HepG2 (cell line): ENCODE measurements around the gene CBX5. TPM values are rescaled to one million over a fixed set of nuclear protein-coding genes. Genes with fewer than 3 reads are reported as not detected.

ENCODE experiments used
- CREB1 ChIP-seq, 2 experiments: fragments of 450-650 bp in 1 of 2; IDR thresholded peaks; 2 replicates each; pipeline ENCODE4 v1.6.1; 2016 to 2017; ENCODE audit warnings: control low read depth in 1 of 2, mild to moderate bottlenecking in 1 of 2, missing compliant biosample characterization in 1 of 2, missing genetic modification characterization in 1 of 2
- HNF4A ChIP-seq: sonication (generic); formaldehyde crosslinking; IDR thresholded peaks from 2 replicates; pipeline ENCODE4 v1.4.0; 2020; ENCODE audit warnings: missing genetic modification reagents
- ISL2 ChIP-seq: sonication (generic); formaldehyde crosslinking; IDR thresholded peaks from 2 replicates; pipeline ENCODE4 v1.5.0; 2020; ENCODE audit warnings: missing genetic modification reagents
- MTF2 ChIP-seq: sonication (generic); formaldehyde crosslinking; IDR thresholded peaks from 2 replicates; pipeline ENCODE4 v1.5.0; 2020; ENCODE audit warnings: missing genetic modification reagents, borderline replicate concordance
- NCOA1 ChIP-seq: sonication (generic); formaldehyde crosslinking; IDR thresholded peaks from 2 replicates; pipeline ENCODE4 v1.9.0; 2021; ENCODE audit warnings: missing genetic modification reagents
- PITX1 ChIP-seq: sonication (generic); formaldehyde crosslinking; IDR thresholded peaks from 2 replicates; pipeline ENCODE4 v1.5.1; 2020; ENCODE audit warnings: mild to moderate bottlenecking, missing genetic modification reagents
- PRDM15 ChIP-seq: sonication (generic); formaldehyde crosslinking; IDR thresholded peaks from 2 replicates; pipeline ENCODE4 v1.4.0; 2020; ENCODE audit warnings: missing genetic modification reagents
- RBM39 ChIP-seq: fragments of 200-400 bp; formaldehyde crosslinking; IDR thresholded peaks from one replicate; pipeline ENCODE4 v1.6.1; 2018; ENCODE audit warnings: antibody characterized with exemption, mild to moderate bottlenecking, low read depth, low read length; ENCODE audit not compliant: poor library complexity, severe bottlenecking
- REL ChIP-seq: sonication (generic); formaldehyde crosslinking; conservative IDR thresholded peaks from 2 replicates; pipeline ENCODE4 v1.8.0; 2022; ENCODE audit warnings: mild to moderate bottlenecking, missing genetic modification reagents, moderate library complexity
- SNRNP70 ChIP-seq: fragments of 200-400 bp; formaldehyde crosslinking; IDR thresholded peaks from 2 replicates; pipeline ENCODE4 v1.6.1; 2017; ENCODE audit warnings: mild to moderate bottlenecking, low read depth, low read length, moderate library complexity
- SP4 ChIP-seq: sonication (generic); formaldehyde crosslinking; IDR thresholded peaks from 2 replicates; pipeline ENCODE4 v1.8.1; 2023; ENCODE audit warnings: mild to moderate bottlenecking, missing genetic modification reagents
- XRCC5 ChIP-seq: fragments of 200-400 bp; formaldehyde crosslinking; optimal IDR thresholded peaks from 2 replicates; pipeline ENCODE3; 2017; ENCODE audit warnings: mild to moderate bottlenecking, low read length
- YEATS2 ChIP-seq: sonication (generic); formaldehyde crosslinking; IDR thresholded peaks from 2 replicates; pipeline ENCODE4 v1.4.0; 2020; ENCODE audit warnings: missing genetic modification reagents, borderline replicate concordance
- ZBTB43 ChIP-seq: sonication (generic); formaldehyde crosslinking; conservative IDR thresholded peaks from 2 replicates; pipeline ENCODE4 v1.4.0; 2020; ENCODE audit warnings: missing genetic modification reagents
- ZNF263 ChIP-seq: sonication (generic); formaldehyde crosslinking; IDR thresholded peaks from 2 replicates; pipeline ENCODE4 v1.4.0; 2020; ENCODE audit warnings: missing genetic modification reagents
- ZNF589 ChIP-seq: sonication (generic); formaldehyde crosslinking; conservative IDR thresholded peaks from 2 replicates; pipeline ENCODE4 v1.8.0; 2022; ENCODE audit warnings: mild to moderate bottlenecking, moderate library complexity, missing genetic modification reagents
- ZNF709 ChIP-seq: sonication (generic); formaldehyde crosslinking; IDR thresholded peaks from 2 replicates; pipeline ENCODE4 v1.5.0; 2020; ENCODE audit warnings: mild to moderate bottlenecking, missing genetic modification reagents
- ZNF790 ChIP-seq: sonication (generic); formaldehyde crosslinking; IDR thresholded peaks from 2 replicates; pipeline ENCODE4 v1.8.0; 2022; ENCODE audit warnings: missing genetic modification reagents, mild to moderate bottlenecking, borderline replicate concordance
- polyA plus RNA-seq, 8 experiments: library from polyadenylated mRNA; depleted of rRNA in 3 of 8; stranded (reverse) in 7 of 8; unstranded in 1 of 8; fragments of >200 nt; fragmentation: Illumina TruSeq in 4 of 8; extraction: Trizol in 4 of 8; gene quantifications; 2 replicates each; pipeline versions ENCODE4 v1.2.1 to v1.2.3, GENCODE V29; 2011 to 2016; ENCODE audit warnings: low read depth in 4 of 8, missing spikeins in 1 of 8, mixed read lengths in 1 of 8; ENCODE audit not compliant: insufficient read depth in 1 of 8
- total RNA-seq, 5 experiments: library from RNA; depleted of rRNA; stranded (reverse); fragments of >200 nt; fragmentation: Illumina TruSeq; extraction: Trizol; gene quantifications; 2 replicates each; pipeline ENCODE4 v1.2.3, GENCODE V29; 2016; ENCODE audit warnings: low read depth in 1 of 5
- TF ChIP-seq, protein P1 (sequence below): sonication (generic); formaldehyde crosslinking; IDR thresholded peaks from 2 replicates; pipeline ENCODE4 v1.4.0; 2020; ENCODE audit warnings: missing genetic modification reagents
- TF ChIP-seq, protein P2 (sequence below): sonication (generic); formaldehyde crosslinking; conservative IDR thresholded peaks from 2 replicates; pipeline ENCODE4 v1.8.1; 2023; ENCODE audit warnings: missing genetic modification reagents

The CBX5 gene
- total and polyA plus RNA-seq, 2 of the 13 experiments (the other 11 are each of a cell fraction or from before 2014, with no cell fraction given) = 16.0 to 22.2 TPM

DNA sequence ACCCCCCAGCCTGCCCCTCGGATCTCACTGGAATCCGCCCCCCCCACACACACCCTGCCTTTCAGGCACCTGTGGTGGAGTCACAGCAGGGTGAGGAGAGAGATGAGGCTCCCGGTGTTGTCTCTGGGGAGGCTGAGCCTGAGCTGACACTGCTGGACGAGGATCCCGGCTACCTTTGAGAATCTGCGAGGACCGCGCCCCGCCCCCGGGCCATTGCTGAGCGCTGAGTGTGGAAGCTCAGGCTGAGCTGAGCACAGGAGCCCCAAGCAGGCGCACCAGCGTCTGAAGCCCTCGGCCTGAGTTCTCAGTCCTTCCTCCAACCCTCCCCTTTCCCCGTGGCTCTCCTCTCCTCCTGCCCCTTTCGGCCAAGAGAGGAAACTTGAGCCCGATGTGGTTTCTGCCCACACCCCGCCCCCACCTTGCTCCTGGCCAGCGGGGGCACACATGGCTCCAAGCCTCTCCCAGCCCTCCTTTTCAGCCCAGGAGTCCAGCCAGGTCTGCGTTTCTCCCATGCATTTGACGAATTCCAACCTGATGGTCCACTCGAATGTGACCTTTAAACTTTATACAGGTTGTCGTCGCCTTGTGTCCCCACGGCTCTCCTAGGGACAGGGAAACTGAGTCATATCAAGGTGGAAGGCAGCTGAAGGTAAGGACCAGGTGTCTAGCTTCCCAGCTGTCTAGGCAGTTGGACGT lies 21.0 kb upstream of the CBX5 start, which contains the start of gene NFE2 (continued):
- TF ChIP-seq HNF4A (CRISPR knock-in tag) (no peak; the same call in 1 of the 2 replicates), REL (CRISPR knock-in tag) (no peak), CREB1 (IDR thresholded peaks at IDR 0.05) (no peak), CREB1 (CRISPR knock-in tag; IDR thresholded peaks at IDR 0.05) (no peak), SP4 (CRISPR knock-in tag) (peak; percentile 59), MTF2 (CRISPR knock-in tag) (no peak), PRDM15 (CRISPR knock-in tag) (no peak), ZBTB43 (CRISPR knock-in tag) (no peak), PITX1 (CRISPR knock-in tag) (no peak), YEATS2 (no peak), ZNF589 (no peak), ZNF263 (CRISPR knock-in tag) (no peak), ZNF709 (CRISPR knock-in tag) (no peak), NCOA1 (CRISPR knock-in tag) (no peak), XRCC5 (peak; percentile 59), SNRNP70 (no peak), RBM39 (peak; percentile 55), ZNF790 (CRISPR knock-in tag) (no peak), ISL2 (CRISPR knock-in tag) (no peak)
- TF ChIP-seq, protein P1, sequence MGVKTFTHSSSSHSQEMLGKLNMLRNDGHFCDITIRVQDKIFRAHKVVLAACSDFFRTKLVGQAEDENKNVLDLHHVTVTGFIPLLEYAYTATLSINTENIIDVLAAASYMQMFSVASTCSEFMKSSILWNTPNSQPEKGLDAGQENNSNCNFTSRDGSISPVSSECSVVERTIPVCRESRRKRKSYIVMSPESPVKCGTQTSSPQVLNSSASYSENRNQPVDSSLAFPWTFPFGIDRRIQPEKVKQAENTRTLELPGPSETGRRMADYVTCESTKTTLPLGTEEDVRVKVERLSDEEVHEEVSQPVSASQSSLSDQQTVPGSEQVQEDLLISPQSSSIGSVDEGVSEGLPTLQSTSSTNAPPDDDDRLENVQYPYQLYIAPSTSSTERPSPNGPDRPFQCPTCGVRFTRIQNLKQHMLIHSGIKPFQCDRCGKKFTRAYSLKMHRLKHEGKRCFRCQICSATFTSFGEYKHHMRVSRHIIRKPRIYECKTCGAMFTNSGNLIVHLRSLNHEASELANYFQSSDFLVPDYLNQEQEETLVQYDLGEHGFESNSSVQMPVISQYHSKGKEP = no peak
- TF ChIP-seq, protein P2, sequence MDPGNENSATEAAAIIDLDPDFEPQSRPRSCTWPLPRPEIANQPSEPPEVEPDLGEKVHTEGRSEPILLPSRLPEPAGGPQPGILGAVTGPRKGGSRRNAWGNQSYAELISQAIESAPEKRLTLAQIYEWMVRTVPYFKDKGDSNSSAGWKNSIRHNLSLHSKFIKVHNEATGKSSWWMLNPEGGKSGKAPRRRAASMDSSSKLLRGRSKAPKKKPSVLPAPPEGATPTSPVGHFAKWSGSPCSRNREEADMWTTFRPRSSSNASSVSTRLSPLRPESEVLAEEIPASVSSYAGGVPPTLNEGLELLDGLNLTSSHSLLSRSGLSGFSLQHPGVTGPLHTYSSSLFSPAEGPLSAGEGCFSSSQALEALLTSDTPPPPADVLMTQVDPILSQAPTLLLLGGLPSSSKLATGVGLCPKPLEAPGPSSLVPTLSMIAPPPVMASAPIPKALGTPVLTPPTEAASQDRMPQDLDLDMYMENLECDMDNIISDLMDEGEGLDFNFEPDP = 0 out of 2 replicates have a peak, but pooled peaks have one; percentile 80
